Choroid plexus epithelial cell (primary cell): ENCODE results near the gene ZNF821.

Experiments
- DNase-seq: peaks from one replicate; pipeline ENCODE4 v3.0.0-alpha.2; 2010; ENCODE audit warnings: low read depth
- H3K4me3 ChIP-seq: 2 replicates; pipeline ENCODE4 v1.5.1; 2011; ENCODE audit warnings: low read depth, mild to moderate bottlenecking, control low read depth, low read length, moderate library complexity
- TF ChIP-seq, protein P1 (sequence below): conservative IDR thresholded peaks from 2 replicates; pipeline ENCODE4 v1.5.1; 2011; ENCODE audit warnings: low read depth, mild to moderate bottlenecking, control low read depth, inconsistent platforms, low read length, moderate library complexity

ZNF821 gene, protein sequence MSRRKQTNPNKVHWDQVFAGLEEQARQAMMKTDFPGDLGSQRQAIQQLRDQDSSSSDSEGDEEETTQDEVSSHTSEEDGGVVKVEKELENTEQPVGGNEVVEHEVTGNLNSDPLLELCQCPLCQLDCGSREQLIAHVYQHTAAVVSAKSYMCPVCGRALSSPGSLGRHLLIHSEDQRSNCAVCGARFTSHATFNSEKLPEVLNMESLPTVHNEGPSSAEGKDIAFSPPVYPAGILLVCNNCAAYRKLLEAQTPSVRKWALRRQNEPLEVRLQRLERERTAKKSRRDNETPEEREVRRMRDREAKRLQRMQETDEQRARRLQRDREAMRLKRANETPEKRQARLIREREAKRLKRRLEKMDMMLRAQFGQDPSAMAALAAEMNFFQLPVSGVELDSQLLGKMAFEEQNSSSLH

GRCh38 chr16:71883849-71884638 is at the start of gene ZNF821:
ZNF821 (minus strand) TSS chr16:71884182; CDS start chr16:71879946, 4,236 bp downstream.
- TF ChIP-seq, protein P1, sequence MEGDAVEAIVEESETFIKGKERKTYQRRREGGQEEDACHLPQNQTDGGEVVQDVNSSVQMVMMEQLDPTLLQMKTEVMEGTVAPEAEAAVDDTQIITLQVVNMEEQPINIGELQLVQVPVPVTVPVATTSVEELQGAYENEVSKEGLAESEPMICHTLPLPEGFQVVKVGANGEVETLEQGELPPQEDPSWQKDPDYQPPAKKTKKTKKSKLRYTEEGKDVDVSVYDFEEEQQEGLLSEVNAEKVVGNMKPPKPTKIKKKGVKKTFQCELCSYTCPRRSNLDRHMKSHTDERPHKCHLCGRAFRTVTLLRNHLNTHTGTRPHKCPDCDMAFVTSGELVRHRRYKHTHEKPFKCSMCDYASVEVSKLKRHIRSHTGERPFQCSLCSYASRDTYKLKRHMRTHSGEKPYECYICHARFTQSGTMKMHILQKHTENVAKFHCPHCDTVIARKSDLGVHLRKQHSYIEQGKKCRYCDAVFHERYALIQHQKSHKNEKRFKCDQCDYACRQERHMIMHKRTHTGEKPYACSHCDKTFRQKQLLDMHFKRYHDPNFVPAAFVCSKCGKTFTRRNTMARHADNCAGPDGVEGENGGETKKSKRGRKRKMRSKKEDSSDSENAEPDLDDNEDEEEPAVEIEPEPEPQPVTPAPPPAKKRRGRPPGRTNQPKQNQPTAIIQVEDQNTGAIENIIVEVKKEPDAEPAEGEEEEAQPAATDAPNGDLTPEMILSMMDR, result no peak
- DNase-seq, result peak; percentile 70
- H3K4me3 ChIP-seq, result peak within 1 kb of the TSS; percentile 74

DNA sequence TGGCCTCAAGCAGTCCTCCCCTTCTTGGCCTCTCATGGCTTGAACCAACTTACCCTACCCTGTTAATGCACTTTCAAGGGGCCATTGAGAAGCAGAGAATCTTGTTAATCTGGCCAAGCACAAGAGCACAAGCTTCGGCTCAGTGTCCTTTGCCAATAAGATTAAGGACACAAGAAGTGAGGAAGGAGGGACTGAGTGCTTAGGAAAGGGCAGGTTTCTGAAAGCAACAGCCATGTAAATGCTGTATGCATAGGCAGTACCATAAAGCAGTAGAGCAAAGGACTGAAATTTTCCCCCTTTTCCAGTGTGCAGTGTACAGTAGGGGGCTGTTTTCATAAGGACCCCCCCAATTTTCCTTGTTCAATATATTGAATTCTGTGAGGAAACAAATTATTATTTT is 49.0 kb upstream of the ZNF821 start:
- no peak for DNase-seq
- TF ChIP-seq, protein P1, result no peak

DNA sequence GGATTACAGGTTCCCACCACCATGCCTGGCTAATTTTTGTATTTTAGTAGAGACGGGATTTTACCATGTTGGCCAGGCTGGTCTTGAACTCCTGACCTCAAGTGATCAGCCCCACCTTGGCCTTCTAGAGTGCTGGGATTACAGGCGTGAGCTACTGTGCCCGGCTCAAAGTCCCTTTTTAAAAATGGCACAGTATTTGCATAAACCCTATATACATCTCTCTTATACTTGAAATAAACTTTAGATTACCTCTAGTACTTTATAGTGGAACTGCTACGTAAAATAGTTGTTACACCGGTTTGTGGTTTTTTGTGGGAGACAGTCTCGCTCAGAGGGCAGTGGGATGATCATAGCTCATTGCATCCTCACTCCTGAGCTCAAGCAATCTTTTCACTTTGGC is 47.6 kb upstream of the ZNF821 start:
- DNase-seq, result no peak
- TF ChIP-seq, protein P1, result no peak
- H3K4me3 ChIP-seq, result no peak overlapping the region

More for the DNA sequence above, 49.0 kb upstream of the ZNF821 start:
- no peak overlapping the region for H3K4me3 ChIP-seq

DNA sequence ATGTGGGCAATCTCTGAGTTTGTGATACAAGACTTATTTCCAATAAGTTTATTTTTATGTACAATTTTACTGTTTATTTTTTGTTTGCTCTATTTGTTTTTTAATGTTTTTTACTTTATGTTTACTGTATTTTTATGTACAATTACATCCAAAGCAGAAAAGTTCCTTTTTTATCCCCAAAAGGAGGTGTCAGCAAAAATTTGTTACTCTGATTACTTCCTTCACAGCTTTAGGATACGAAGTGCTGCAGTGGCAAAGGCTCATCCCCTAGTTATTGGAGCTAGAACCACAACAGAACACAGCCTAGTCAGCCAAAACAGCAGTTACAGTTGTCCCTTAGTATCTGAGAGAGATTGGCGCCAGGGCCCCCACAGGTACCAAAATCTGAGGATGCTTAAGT is 47.0 kb upstream of the ZNF821 start:
- no peak for DNase-seq
- TF ChIP-seq, protein P1, result no peak
- H3K4me3 ChIP-seq, result no peak overlapping the region

- TF ChIP-seq, protein P1, result no peak
- no peak overlapping the region for H3K4me3 ChIP-seq
- peak; percentile 25 for DNase-seq
Observed at GRCh38 chr16:71930013-71930563, 46.1 kb upstream of the ZNF821 start.

GRCh38 chr16:71929048-71929447 is 45.1 kb upstream of the ZNF821 start:
- DNase-seq, result peak; percentile 84
- TF ChIP-seq, protein P1, result no peak
- no peak overlapping the region for H3K4me3 ChIP-seq
